ENCODE measurements around the gene C5orf34.
"Not testable (repeated sequence)": the region's sequence is repeated elsewhere in the genome, so short reads cannot be mapped to it uniquely, and the experiment has no call there.

Gene C5orf34

DNA sequence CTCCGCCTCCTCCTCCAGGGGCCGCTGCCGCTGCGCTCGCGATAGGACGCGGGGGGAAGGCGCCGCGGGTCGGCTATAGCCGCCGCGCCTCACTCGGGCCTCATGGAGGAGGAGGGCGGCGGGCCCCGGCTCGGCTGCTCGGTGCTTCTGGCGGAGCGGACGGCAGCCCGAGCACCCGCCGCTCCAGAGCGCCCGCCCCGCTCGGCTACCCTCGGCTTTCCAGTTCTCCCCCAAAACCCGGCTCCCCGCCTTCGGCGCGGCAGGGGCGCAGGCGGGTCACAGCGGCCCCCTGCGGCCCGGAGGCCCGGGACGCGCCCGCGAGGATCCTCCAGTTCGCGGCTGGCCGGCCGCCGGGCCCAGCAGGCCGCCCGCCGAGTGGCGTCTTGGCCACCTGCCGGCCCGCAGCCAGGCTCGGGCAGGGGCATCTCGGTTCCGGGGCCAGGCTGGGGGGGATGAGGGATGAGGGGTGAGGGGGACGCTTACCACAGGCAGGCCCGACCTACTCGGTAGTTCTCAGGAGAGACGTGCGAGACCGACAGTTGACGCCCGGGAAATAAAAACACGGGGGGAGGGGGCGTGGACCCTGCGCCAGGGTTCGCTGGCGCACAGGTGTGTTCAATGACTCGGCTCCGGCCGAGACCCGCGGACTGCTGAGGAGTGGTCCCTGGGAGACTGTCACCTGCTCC, 42.1 kb upstream of the C5orf34 start, which contains the start of gene PAIP1:
PAIP1 (minus strand) TSS at position 221 of the 686 bp plus-strand sequence. CDS start 231 bp downstream, outside the sequence.
- peak; percentile 51 for TF ChIP-seq CTCF (IDR thresholded peaks at IDR 0.05)
- Histone ChIP-seq H3K27ac (peak within 1 kb of the TSS; percentile 91), H3K4me1 (ENCODE audit: control insufficient read depth in 1 of 2, insufficient read depth in 1 of 2, low read depth in 1 of 2, low read length in 1 of 2) (peaks cover 14 to 17% of the 10 kb centered on the region in 2 experiments), H3K36me3 (peaks cover 3% of the 10 kb centered on the region), H3K4me3 (ENCODE audit: low read depth in 1 of 2, low read length in 1 of 2) (peak within 1 kb of the TSS; percentile 78 to 79), H3K27me3 (peaks cover 12% of the 10 kb centered on the region), H3K9me3 (no peaks in the 10 kb centered on the region)

DNA sequence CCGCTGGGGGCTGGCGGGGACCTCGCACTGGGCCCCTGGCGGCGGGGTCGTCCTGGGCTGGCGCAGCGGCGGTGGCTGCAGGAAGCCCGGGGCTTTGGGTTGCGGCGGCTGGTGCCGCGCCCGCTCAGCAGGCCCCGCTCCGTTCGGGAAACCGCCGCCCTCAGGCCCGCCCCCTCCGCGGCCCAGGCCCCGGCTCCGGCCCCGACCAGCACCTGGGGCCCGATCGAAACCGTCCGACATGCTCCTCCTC, 41.6 kb upstream of the C5orf34 start:
- peak overlapping the region; percentile 78 to 79 for H3K4me3 ChIP-seq (ENCODE audit: low read depth in 1 of 2, low read length in 1 of 2)
- H3K9me3 ChIP-seq, H3K27me3 ChIP-seq, H3K36me3 ChIP-seq: not testable (repeated sequence)
- peaks cover 14 to 17% of the 10 kb centered on the region in 2 experiments for H3K4me1 ChIP-seq (ENCODE audit: control insufficient read depth in 1 of 2, insufficient read depth in 1 of 2, low read depth in 1 of 2, low read length in 1 of 2)
- peak overlapping the region; percentile 91 for H3K27ac ChIP-seq

GRCh38 chr5:43555895-43556606, 41.1 kb upstream of the C5orf34 start:
- peak overlapping the region; percentile 78 to 79 for H3K4me3 ChIP-seq (ENCODE audit: low read depth in 1 of 2, low read length in 1 of 2)
- peaks cover 6% of the 10 kb centered on the region for H3K36me3 ChIP-seq
- H3K4me1 ChIP-seq (ENCODE audit: control insufficient read depth in 1 of 2, insufficient read depth in 1 of 2, low read depth in 1 of 2, low read length in 1 of 2): peaks cover 14 to 17% of the 10 kb centered on the region in 2 experiments
- H3K9me3 ChIP-seq: no peaks in the 10 kb centered on the region
- TF ChIP-seq CTCF (IDR thresholded peaks at IDR 0.05): no peak
- H3K27ac ChIP-seq: peak overlapping the region; percentile 91
- H3K27me3 ChIP-seq: peaks cover 6% of the 10 kb centered on the region

DNA sequence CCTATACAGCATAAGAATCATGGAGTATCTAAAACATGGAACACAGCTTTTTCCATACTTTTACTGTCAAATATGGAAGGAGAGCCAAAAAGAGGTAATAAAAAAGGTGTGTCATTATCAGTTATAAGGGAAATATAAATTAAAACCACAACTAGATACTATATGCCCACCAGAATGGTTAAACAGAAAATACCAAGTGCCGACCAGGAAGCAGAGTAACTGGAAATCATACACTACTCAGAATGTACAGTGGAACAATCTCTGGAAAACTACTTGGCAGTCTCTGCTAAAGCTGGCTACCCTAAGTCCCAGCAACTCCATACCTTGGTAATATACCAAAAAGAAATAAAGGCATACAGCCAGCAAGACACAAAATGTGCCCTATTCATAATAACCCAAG, 39.5 kb upstream of the C5orf34 start:
- Histone ChIP-seq H3K9me3 (no peaks in the 10 kb centered on the region), H3K4me3 (ENCODE audit: low read depth in 1 of 2, low read length in 1 of 2) (no peak overlapping the region), H3K27ac (no peak overlapping the region), H3K27me3 (no peaks in the 10 kb centered on the region), H3K4me1 (ENCODE audit: control insufficient read depth in 1 of 2, insufficient read depth in 1 of 2, low read depth in 1 of 2, low read length in 1 of 2) (peaks cover 14 to 17% of the 10 kb centered on the region in 2 experiments), H3K36me3 (peaks cover 6% of the 10 kb centered on the region)
- TF ChIP-seq CTCF (IDR thresholded peaks at IDR 0.05): no peak

DNA sequence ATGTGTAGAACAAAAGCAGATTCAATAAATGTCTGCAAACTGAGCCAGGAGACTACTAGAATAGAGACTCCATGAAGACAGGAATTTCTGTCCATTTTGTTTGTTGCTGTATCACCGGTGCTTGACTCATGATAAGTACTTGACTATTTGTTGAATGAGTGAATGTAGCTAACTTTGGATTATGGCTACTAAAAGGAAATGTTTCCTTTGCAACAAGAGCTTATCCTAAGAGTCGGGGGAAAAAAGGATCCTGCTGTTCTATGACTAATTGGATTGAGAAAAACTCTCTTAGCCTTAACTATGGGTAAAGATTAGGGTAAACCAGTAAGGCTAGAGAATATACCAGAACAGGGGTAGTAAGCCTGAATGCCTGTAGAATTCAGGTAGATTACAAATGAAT, 38.4 kb upstream of the C5orf34 start:
- Histone ChIP-seq H3K9me3 (no peaks in the 10 kb centered on the region), H3K36me3 (peaks cover 6% of the 10 kb centered on the region), H3K27me3 (no peaks in the 10 kb centered on the region), H3K27ac (no peak overlapping the region), H3K4me1 (ENCODE audit: control insufficient read depth in 1 of 2, insufficient read depth in 1 of 2, low read depth in 1 of 2, low read length in 1 of 2) (peaks cover 14 to 17% of the 10 kb centered on the region in 2 experiments), H3K4me3 (ENCODE audit: low read depth in 1 of 2, low read length in 1 of 2) (no peak overlapping the region)
- no peak for TF ChIP-seq CTCF (IDR thresholded peaks at IDR 0.05)

- peaks cover 8 to 9% of the 10 kb centered on the region in 2 experiments for H3K4me1 ChIP-seq (ENCODE audit: control insufficient read depth in 1 of 2, insufficient read depth in 1 of 2, low read depth in 1 of 2, low read length in 1 of 2)
- no peak overlapping the region for H3K27ac ChIP-seq
- H3K9me3 ChIP-seq: no peaks in the 10 kb centered on the region
- peaks cover 12% of the 10 kb centered on the region for H3K36me3 ChIP-seq
- TF ChIP-seq CTCF (IDR thresholded peaks at IDR 0.05): no peak
- H3K4me3 ChIP-seq (ENCODE audit: low read depth in 1 of 2, low read length in 1 of 2): no peak overlapping the region
- no peaks in the 10 kb centered on the region for H3K27me3 ChIP-seq
These were observed 36.8 kb upstream of the C5orf34 start for GRCh38 chr5:43551731-43552130.

- not testable (repeated sequence) for H3K4me3 ChIP-seq (ENCODE audit: low read depth in 1 of 2, low read length in 1 of 2); H3K27ac ChIP-seq; H3K4me1 ChIP-seq (ENCODE audit: control insufficient read depth in 1 of 2, insufficient read depth in 1 of 2, low read depth in 1 of 2, low read length in 1 of 2); H3K9me3 ChIP-seq; H3K27me3 ChIP-seq
- H3K36me3 ChIP-seq: peaks cover 12% of the 10 kb centered on the region
These were observed 34.3 kb upstream of the C5orf34 start for GRCh38 chr5:43549272-43549671.

Data from neutrophil (primary cell).